ENCODE results near the gene ARID1B.

The ARID1B gene

GRCh38 chr6:157147054-157148026 lies 370.2 kb downstream of the ARID1B start:
- peak in 1 of 2 donors; percentile 44 for DNase-seq

GRCh38 chr6:157148391-157149323 lies 371.5 kb downstream of the ARID1B start:
- DNase-seq: no peak

- no peak for DNase-seq
Observed at GRCh38 chr6:157150076-157150475, 372.9 kb downstream of the ARID1B start.

GRCh38 chr6:157151029-157151428 lies 373.9 kb downstream of the ARID1B start:
- no peak for DNase-seq

GRCh38 chr6:157151989-157152388 lies 374.8 kb downstream of the ARID1B start:
- DNase-seq: no peak

- no peak for DNase-seq
Observed at GRCh38 chr6:157152556-157152955, 375.4 kb downstream of the ARID1B start.

GRCh38 chr6:157155804-157156203 lies 378.6 kb downstream of the ARID1B start:
- DNase-seq: no peak

GRCh38 chr6:157157258-157157657 lies 380.1 kb downstream of the ARID1B start:
- no peak for DNase-seq

- DNase-seq: no peak
Observed at GRCh38 chr6:157158456-157158855, 381.3 kb downstream of the ARID1B start.

GRCh38 chr6:157158897-157159296 lies 381.7 kb downstream of the ARID1B start:
- no peak for DNase-seq

GRCh38 chr6:157159348-157159747 lies 382.2 kb downstream of the ARID1B start:
- DNase-seq: no peak

- DNase-seq: no peak
Observed at GRCh38 chr6:157161912-157162311, 384.7 kb downstream of the ARID1B start.

GRCh38 chr6:157162766-157163433 lies 385.7 kb downstream of the ARID1B start:
- DNase-seq: no peak

GRCh38 chr6:157163434-157164159 lies 386.4 kb downstream of the ARID1B start:
- DNase-seq: no peak

- DNase-seq: no peak
Observed at GRCh38 chr6:157164972-157165371, 387.8 kb downstream of the ARID1B start.

GRCh38 chr6:157166784-157167183 lies 389.6 kb downstream of the ARID1B start:
- no peak for DNase-seq

GRCh38 chr6:157167837-157168236 lies 390.7 kb downstream of the ARID1B start:
- no peak for DNase-seq

- DNase-seq: no peak
Observed at GRCh38 chr6:157168471-157168870, 391.3 kb downstream of the ARID1B start.

GRCh38 chr6:157169226-157169625 lies 392.0 kb downstream of the ARID1B start:
- DNase-seq: no peak

GRCh38 chr6:157169656-157170055 lies 392.5 kb downstream of the ARID1B start:
- no peak for DNase-seq

GRCh38 chr6:157170535-157170934 lies 393.4 kb downstream of the ARID1B start:
- no peak for DNase-seq

- DNase-seq: no peak
Observed at GRCh38 chr6:157171801-157172200, 394.6 kb downstream of the ARID1B start.

Measured in CD4-positive, alpha-beta T cell treated with Interleukin-4 for 1 hour (primary cell).